HG03060 (cell line): ENCODE measurements around the gene PTPRN2.

ENCODE experiments used
- ATAC-seq: cut with Tn5 transposase; IDR thresholded peaks from one replicate; pipeline ENCODE4 v1.9.1; 2021; ENCODE audit warnings: low read depth, moderate number of reproducible peaks; ENCODE audit not compliant: unreplicated experiment

PTPRN2 gene

GRCh38 chr7:157775560-157776332, 811.9 kb downstream of the PTPRN2 start:
- no peak for ATAC-seq

- no peak for ATAC-seq
Observed at GRCh38 chr7:157775021-157775559, 812.5 kb downstream of the PTPRN2 start.

GRCh38 chr7:157774495-157774894, 813.1 kb downstream of the PTPRN2 start:
- no peak for ATAC-seq

GRCh38 chr7:157773361-157773760, 814.3 kb downstream of the PTPRN2 start:
- no peak for ATAC-seq

GRCh38 chr7:157772486-157773130, 815.0 kb downstream of the PTPRN2 start:
- ATAC-seq = no peak

DNA sequence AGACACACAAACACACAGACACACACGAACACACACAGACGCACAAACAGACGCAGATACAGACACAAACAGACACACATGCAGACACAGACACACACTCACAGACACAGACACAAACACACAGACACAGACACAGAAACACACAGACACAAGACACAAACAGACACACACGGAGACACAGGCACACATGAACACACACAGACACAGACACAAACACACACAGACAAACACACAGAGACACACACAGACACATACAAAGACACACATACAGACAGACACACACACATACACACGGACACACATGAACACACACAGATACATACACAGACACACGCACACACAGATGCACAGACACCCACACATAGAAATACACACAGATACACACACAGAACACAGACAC, 815.9 kb downstream of the PTPRN2 start:
- ATAC-seq = no peak

- ATAC-seq = no peak
Observed at GRCh38 chr7:157770716-157771320, 816.8 kb downstream of the PTPRN2 start.

DNA sequence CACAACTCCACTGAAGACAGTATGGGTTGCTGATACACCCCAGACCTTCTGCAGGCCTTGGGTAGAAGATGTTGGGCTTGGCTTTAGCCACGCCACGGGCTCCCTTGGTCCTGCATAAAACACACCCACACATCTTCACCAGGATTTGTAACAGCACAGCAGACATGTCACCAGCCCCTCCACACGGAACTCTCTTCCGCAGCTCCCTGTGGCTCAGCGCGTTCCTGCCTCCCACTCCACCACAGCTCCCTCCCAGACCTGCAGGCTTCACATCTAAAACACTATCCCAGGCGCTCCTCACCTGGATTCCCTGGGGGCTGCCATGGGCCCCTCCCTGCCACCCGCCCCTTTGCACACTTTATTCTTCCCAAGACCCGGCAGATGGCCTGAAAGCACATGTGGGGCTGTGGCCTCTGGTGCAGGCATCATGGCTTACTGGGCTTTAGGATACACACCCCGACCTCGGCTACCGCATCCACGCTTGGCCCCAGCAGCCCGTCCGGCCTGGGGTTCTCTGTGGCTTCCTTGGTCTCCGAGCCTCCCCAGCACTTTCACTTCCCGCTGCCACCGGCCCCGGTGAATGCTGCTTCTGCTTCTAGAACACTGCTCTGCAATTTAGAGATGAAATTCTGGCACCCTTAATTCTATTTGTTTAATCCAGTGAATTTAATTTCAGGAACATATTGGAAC, 818.0 kb downstream of the PTPRN2 start:
- ATAC-seq = no peak

DNA sequence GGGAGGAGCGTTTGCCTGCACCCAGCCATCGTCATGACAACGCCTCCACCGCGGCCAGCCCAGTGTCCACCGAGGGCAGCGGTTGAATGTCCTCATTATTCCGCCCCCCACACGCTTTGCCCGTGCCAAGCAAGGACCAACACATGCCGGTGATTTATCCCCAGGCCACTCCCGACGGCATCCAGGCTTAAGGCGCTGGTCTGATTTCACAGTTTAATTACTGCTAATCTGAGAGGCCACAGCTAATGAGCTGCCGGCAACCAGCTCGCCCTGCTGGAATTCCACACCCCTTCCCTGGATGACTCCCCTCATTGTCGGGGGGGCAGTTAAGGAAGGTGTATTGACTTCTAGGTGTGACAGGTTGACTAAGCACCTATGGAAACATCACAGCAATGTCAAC, 818.5 kb downstream of the PTPRN2 start:
- ATAC-seq = no peak

DNA sequence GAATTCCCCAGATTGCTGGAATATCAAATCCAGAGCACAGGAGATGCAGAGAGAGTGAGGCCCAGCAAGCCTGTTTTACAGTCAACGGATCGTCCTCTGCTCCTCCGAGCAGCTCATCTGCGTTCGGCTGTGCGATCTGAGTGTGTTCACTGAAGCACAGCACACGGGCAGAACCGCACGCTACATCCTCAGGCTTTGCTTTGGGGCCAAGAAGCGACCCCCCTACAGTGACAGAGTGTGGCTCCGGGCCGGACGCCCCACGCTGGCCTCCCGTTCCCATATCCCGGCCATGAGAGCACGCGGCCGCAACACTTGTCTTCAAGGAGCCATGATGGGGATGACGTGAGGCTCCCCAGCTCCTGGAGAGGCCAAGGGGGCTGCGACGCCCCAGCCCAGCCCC, 819.4 kb downstream of the PTPRN2 start:
- ATAC-seq = no peak

- no peak for ATAC-seq
Observed at GRCh38 chr7:157767506-157768197, 820.0 kb downstream of the PTPRN2 start.

DNA sequence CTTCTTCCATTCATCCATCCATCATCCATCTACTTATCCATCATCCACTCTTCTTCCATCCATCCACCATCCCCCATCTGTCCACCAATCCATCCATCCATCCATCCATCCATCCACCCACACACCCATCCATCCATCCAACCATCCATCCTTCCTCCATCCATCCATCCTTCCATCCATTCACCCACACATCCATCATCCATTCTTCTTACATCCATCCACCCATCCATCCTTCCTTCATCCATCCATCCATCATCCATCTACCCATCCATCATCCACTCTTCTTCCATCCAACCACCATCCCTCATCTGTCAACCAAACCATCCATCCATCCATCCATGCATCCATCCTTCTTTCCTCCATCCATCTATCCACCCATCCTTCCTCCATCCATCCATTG, 821.5 kb downstream of the PTPRN2 start:
- no peak for ATAC-seq

GRCh38 chr7:157764946-157765537, 822.6 kb downstream of the PTPRN2 start:
- no peak for ATAC-seq

DNA sequence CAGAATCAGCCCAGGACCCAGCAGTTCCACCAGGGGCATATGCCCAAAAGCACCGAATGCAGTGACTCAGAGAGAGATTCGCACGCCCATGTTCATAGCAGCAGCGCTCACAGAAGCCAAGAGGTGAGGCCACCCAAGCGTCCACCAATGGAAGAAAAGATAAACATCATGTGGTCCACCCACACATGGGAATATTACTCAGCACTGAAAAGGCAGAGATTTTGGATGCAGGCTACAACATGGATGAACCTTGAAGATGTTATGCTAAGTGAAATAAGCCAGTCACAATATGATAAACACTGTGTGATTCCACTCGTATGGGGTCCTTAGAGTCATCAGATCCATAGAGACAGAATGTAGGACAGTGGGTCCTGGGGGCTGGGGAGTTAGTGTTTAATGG, 823.4 kb downstream of the PTPRN2 start:
- ATAC-seq = no peak

- ATAC-seq = no peak
Observed at GRCh38 chr7:157763279-157764000, 824.2 kb downstream of the PTPRN2 start.

- no peak for ATAC-seq
Observed at GRCh38 chr7:157762824-157763223, 824.8 kb downstream of the PTPRN2 start.

DNA sequence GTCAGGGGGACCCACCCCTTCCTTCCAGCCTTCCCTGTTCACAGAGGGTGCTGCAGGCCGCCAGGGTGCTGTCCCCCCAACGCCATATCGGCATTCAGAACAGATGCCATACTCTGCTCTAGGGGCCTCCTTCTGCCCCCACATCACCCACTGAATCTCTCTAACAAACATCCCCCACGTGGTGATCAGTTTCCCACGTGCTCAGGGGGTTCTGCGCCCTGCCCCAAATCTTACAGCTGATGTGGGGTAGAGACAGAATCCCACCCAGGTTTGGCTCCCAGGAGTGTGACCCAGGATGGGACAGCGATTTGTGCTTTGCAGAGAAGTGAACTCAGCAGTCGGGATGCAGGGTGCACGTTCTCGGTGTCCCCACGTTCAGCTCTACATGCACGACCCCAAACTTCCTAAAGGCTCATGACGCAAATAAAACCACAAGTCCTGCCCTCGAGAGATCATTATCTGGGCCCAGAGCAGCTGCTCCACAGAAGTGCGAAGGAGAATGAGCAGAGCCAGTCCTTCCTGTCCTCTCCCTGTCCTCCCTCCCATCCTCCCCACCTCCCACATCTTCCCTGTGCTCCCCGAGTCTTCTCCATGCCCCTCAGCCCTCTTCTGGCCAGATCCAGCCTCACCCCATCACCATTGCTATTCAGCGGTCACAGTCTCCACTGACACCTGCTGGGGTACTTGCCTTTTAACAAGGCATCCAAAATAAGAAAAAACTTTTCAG, 827.5 kb downstream of the PTPRN2 start:
- no peak for ATAC-seq

GRCh38 chr7:157759246-157759805, 828.3 kb downstream of the PTPRN2 start:
- no peak for ATAC-seq
